ENCODE measurements around the gene GRIK4. TPM values are rescaled to one million over a fixed set of nuclear protein-coding genes. Genes with fewer than 3 reads are reported as not detected.
"Not testable (repeated sequence)": the region's sequence is repeated elsewhere in the genome, so short reads cannot be mapped to it uniquely, and the experiment has no call there.

The GRIK4 gene
- polyA plus RNA-seq, 10 donors: 0.18 to 0.86 (median 0.36) TPM

DNA sequence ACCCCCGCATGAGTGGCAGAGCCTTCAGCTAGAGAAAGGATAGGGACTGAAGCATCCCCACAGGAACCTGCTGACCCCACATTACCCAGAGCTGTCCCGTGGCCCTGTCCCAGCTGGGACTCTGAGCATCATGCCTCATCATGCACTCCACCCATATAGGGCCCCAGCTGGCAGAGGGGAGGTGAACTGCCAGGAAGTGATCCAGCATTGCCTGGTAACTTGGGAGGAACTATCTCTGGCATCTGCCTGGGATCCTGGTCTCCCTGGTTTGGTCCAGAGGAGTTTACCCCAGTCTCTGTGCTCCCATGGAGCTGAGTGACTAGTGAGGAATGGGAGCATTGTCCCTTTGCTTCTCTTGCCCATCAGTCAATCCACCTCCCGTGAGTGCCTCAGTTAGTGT is 228.8 kb downstream of the GRIK4 start:
- no peak for DNase-seq

DNA sequence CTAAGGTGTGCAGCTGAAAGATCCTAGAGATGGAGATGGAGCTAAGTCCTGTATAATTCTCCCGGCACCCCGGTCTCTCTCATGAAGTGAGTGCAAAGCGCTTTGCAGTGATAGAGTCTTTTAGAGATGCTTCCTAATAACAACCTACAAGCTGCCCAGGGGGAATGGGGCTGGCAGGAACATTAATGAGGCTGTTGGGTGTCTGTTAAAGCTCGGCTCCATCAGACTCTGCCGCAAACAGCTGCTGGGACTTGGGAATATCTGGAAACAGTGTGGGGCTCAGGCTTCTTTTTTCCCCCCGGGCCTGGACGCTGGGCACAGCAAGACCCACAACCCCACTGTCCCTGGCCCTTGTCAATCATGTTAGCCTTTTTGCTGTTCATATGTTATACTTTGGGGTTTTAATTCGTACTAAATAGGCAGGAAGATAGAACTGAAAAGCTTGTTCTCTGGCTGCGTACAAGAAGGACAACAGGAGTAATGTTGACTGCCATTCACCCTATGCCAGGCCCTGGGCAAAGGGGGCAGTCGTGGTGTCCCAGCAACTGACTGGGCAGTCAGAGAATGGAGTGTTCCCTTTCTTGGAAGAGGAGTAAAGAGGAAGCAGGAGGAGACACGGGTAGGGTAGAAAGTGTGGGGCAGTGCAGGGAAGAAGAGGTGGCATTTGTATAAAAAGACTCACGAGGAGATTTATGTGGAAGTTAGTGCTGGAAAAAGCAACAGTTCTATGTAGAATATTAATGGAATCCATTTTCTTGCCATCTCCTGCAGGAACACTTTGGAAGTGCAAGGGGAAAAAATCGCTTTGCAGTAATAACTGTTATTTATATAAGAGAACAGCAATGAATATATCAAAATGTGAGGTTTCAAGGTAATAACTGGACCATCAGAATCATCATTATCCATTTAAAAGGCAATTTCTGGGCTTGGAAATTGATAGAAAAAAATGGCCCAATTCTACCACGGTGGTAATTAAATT is 232.8 kb downstream of the GRIK4 start:
- no peak for DNase-seq

DNA sequence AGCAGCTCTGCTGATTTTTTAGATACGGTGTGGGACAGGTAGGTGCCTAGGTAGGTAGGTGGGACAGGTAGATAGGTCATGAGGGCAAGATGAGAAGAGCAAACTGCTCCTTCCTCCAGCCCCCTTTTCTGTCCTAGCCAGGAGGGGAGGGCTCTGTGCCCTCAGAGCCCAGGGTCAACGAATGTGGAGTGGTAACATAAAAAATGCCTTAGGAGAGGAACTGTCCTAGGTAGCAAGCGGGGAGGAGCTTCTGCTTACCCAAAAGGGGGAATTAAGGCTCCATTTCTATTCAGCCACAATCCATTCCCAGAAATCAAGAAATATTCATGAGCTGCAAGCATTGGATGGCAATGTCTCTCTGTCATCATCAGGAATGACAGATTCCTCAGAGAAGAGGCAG is 234.8 kb downstream of the GRIK4 start:
- DNase-seq: no peak

DNA sequence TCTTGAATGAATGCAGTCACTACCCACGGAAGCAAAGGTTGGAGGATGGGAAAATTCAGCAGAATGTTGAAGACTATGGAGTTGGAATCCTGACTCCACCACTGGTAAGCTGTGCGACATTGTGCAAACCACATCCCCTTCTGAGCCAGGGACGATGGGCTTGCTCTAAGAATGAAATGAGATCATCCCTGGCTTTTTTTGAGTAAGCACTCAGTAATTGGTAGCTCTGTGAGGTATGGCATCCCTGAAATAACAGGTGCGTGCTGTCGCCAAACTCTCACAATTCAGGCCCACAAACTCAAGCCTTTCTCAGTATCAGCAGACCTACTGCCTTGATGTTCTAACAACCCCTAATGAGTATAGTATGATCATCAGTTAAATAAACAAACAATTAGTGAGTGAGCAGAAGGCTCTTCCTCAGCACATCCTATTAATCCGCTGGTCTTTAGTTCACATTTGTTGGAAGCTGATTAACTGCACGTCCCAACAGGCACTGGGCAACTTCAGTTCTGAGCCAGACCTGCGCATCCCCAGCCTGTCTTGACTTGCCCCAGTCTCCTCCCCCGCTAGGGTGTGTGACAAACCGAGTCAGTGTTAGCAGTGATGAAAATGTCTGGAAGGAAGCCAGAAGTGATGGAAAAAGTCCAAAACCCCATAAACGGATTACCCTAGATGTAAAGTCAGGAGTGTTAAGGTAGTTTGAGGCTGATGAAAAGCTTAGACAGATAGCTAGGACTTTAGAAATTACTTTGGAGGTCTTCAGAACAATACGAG is 235.5 kb downstream of the GRIK4 start:
- peak in 1 of 3 donors; percentile 12 for DNase-seq

DNA sequence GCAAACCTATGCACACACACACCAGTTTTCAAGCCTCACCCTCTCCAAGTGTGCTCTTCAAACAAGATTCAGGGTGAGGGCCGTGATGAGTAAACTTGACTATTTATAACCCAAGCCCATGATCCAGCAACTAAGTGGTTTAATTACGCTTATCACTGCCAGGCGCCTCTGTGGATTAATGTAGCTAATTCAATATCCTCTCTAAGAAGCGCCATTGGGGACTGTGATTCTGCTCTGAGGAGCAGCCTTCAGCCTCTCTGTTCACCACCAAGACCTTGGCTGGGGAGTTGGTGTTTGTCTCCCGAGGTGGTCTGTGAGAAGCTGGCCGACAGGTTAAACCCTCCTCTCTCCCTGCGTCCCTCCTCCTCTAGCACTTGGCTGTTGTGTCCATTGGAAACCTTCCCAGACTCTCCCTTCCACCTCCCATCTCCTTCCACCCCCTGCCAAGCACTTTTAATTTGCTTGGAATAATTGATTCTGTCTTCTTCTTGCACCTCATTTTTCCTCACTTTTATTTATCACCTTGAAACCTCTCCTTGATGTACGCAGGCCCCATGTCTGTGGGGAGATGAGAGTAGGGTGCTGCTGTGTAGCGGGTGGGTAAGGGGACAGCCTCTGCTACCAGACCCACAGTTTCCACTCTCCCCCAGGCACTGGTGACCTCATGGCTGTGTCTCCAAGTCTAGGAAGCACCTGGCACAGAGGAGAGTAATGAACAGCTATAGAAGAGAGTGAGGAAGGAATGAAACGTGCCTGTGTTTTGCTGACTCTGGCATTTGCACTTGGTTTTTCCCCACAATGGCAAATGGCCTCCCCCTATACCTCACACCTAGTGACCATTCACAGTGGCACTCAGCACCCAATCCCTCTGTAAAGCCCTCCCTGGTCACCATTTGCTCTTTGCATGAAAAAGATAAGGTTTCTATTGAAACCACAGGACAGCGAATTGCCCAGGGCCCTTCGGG is 236.6 kb downstream of the GRIK4 start:
- no peak for DNase-seq

DNA sequence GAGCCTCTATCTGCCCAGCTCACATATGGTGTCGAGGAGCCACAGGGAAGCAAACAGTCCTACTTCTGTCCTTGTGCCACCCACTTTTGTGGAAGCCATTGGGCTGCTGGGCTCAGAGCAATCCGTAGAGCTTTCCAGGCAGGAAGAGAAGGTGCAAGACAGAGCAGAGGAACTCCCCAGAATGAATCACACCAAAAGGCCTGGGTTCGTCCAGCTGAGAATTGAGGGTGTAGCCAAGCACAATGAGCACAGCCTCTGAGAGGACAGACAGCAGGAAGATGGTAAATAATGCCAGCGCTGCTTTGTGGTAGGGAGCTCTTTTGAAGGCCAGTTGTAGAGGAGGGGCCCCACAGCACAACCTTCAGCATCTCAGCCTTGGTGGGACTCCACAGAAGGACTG is 237.8 kb downstream of the GRIK4 start:
- DNase-seq: no peak

DNA sequence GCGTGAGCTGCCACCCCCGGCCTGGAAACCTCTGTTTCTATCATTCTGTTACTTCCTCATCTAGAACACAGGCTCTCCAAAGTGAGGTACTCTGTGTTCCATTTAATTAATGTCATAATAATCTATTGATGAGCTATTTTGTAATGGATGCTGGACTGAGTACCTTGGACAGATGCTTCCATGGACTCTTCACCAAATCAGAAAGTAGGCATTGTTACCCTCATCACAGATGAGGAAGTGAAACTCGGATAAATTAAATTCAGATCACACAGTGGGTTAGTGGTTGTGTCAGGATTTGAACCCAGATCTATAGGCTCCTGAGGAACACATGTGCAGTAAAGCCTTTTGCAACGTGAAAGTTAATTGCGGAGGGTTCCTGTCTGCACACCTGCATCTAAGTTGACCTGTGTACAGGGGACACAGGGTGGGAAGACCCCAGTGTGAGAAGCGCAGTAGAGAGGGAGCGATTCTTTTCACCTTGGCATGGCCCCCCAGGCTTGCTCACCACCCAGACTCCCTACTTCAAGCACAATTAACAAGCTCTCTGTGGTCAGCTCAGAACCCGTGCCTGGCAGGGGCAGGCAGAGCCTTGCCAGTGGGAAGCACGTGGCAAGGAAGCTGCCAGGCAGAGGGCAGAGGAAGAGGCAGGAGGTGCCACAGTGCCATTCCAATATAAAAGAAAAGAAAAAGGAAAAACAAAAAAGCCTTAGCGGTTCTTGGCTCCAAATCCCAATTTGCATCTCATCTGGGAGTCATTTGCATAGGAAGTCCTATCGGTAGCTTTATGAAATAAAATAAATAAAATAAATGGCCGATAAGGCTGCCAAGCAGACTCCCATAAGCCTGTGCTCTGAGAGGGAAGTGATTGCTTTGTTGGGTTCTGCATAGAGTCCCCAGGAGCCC is 239.3 kb downstream of the GRIK4 start:
- no peak for DNase-seq

DNA sequence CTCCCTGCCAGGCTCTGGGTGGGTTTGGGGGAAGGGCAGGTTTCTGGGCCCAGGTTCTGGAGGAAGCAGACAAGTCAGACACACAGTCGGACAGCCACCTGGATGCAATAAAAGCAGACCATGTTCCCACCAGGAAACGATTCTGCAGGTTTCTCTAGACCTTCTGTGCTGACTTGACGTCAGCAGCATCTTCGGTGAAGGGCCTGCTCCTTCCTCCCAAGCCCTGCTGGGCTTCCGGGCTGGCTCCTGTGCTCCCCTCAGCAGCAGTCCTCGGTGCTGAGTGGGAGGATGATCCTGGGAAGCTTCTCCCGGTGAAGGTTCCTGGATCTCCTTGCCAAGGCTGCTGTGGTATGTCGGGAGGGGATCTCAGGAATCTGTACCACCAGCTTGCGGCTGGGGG is 240.0 kb downstream of the GRIK4 start:
- DNase-seq: no peak

DNA sequence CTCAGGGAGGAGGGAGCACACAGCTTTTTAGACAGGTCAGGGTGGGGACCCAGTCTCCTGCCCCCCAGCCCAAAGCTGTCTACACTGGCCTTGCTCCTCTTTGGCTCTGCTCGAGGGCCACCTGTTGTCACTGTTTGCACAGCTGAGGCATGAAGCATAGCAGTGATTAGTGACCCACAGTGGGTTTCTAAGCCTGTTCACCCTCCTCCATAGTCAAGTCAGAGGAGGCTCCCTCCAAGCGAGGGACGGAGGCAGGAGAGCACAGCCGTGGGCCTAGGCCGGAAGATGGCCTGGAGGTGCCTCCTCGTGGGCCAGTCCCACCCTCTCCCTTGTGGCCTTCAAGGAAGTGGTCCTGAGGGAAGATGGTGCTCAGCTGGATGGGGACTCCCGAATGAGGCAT is 241.1 kb downstream of the GRIK4 start:
- no peak for DNase-seq

DNA sequence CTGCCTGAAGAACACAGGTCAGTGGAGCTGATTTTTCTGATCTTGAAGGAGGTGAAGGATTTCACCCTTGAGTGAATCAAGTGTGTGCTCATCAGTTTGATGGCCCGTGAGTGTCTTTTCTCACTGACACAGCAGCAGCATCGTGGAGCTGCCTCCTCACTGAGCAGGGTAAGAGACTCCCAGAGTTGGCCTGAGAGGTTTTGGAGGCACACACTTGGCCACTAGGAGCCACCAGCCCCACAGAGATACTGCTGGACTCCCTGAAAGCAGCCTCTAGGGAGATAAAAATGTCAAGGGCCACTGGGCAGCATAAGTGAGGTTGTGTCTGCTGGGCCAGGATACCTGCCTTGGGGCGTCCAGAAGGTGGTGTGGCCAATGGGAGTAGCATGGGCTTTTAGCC is 245.4 kb downstream of the GRIK4 start:
- DNase-seq: no peak

DNA sequence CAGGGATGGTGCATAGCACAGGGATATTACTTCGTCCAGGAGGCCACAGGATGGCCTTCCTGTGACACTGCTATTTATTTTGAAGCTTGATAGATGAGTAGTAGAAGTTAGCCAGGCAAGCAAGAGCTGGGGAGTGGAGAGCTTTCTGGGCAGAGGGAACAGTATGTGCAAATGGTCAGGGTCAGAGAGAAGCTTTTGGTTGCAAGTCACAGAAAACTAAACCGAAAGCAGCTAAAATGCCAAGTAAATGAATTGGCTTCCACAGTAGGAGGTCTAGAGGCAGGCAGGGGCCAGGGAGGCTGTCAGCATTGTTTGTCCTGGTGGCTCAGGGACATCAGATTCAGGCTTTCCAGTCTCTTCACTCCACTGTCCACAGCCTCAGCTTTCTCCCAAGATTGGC is 247.5 kb downstream of the GRIK4 start:
- DNase-seq: no peak

DNA sequence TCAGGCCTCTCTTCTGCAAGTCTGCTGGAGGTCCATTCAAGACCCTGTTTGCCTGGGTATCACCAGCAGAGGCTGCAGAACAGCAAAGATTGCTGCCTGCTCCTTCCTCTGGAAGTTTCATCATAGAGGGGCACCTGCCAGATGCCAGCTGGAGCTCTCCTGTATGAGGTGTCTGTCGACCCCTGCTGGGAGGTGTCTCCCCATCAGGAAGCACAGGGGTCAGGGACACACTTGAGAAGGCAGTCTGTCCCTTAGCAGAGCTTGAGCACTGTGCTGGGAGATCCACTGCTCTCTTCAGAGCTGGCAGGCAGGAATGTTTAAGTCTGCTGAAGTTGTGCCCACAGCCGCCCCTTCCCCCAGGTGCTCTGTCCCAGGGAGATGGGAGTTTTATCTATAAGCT is 254.2 kb downstream of the GRIK4 start:
- not testable (repeated sequence) for DNase-seq

DNA sequence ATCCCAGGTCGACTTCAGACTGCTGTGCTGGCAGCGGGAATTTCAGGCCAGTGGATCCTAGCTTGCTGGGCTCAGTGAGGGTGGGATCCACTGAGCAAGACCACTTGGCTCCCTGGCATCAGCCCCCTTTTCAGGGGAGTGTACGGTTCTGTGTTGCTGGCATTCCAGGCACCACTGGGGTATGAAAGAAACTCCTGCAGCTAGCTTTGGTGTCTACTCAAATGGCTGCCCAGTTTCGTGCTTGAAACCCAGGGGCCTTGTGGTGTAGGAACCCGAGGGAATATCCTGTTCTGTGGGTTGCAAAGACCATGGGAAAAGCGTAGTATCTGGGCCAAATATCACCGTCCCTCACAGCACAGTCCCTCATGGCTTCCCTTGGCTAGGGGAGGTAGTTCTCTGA is 254.8 kb downstream of the GRIK4 start:
- no peak for DNase-seq

DNA sequence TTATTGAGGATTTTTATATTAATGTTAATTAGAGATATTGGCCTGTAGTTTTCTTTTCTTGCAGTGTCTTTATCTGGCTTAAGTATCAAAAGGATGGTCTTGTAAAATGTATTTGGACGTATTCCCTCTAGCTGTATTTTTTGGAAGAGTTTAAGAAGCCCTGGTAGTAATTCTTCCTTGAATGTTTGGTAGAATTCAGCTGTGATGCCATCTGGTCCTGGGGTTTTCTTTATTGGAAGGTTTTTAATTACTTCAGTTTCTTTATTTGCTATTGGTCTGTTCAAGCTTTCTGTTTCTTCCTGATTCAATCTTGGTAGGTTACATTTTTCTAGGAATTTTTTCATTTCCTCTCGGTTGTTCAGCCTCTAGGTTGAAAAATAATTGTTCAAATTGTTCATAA is 257.4 kb downstream of the GRIK4 start:
- DNase-seq: no peak

DNA sequence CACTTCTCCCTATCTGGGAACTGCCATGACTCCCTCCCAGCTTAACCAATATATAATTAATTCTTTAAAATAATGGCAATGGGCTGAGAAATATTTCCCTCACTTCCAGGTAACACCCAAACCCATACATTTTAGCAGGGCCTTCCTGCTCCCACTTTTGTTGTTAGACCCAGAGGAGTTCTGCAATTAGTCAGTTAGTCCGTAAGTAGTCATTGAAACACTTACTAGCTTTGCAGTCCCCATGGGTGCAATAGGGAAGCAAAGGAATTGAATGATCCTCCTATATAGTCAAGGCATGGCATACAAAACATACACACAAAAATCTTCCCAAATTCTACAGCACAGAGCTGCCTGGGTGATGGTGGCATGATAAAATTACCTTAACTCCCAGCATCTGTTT is 258.4 kb downstream of the GRIK4 start:
- DNase-seq: no peak

DNA sequence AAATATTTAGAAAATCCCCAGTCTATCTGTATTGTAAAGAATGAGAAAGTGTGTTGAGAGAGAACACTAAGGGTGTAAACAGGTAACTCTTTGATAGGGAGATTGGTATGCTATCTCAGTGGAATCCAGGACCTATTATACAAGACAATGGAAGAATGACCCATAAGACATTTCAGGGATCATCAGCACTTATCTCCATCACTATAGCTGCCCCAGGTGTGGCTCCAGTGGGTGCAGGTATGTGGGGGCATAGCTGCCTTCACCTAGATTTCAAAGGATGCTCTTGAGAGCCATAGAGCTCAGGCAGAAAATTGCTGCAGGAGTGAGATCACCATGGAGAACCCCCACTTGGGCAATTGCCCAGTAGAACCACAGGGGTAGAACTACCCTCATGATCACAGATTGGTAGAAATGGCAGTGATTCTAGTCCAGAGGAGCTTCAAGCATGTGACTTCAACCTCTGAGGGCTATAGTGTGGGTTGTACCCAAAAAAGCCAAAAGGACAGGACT is 260.1 kb downstream of the GRIK4 start:
- DNase-seq: no peak

DNA sequence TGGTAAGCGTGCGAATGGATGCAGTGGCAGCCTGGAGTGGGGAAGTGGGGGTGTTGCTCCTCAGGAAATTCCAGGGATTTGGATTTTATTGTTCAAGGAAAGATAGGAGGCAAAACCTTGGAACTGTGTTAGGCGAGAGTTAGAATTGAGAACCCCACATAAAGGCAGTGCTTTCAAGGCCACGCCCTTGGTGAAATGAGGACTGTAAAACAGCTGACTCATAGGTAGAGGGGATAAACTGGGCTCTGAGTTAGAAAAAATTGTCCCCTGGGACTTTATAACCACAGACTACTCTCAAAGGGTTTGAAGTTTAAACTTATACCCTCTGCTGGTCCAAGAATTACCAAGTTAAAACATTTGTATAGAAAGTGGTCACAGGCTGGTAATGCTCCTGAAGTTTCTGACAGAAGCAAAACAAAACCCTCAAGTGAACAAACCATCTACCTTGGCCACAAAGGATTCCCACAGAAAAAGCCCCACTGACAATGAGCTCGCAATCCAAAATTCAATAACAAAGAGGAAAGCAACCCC is 262.0 kb downstream of the GRIK4 start:
- no peak for DNase-seq

DNA sequence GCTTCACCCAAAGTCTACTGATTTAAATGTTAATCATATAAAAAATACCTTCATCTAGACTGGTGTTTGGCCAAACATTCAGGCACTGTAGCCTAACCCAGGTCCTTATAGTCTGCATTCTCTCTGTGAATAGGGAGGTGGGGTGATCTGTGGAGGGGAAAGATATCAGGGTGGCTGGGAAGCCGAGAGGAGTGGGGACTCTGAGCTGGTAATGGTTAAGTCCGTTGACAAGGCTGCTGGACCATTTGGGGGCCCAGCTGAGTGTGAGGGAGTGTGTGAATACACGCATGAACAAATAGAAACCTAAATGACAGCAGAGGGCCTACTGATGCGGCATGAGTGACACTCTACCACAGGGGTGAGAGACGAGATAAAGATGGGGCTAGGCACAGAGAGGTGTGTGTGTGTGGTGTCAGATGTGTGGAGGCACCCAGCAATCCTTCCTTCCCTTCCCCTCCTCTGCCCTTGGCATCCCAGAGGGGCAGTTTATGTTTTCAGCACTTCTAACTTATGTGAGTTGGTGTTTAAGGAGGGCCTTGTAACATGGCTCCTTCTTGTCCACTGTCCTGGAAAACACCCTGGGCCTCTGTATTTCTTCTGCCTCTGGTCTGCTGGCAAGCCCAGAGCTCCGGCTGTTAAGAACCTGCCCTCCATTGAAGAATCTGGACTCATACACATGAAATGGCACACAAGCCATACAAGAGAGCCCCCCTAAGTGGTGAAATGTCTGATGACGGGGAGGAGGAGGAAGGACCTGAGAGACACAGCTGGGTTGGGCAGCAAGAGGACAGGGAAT is 263.2 kb downstream of the GRIK4 start:
- no peak for DNase-seq
